CD4-positive, alpha-beta memory T cell (primary cell): ENCODE measurements around the gene OTOP2. TPM values are rescaled to one million over a fixed set of nuclear protein-coding genes. Genes with fewer than 3 reads are reported as not detected.

Experiments used
- CTCF ChIA-PET: fragments of 350-600 bp; sonication (Branson Sonifier 250); formaldehyde crosslinking; loops from one replicate; lab custom pipeline; 2021; ENCODE audit warnings: inconsistent platforms; ENCODE audit not compliant: partially characterized antibody; lab: Charles Lee
- POLR2A ChIA-PET: fragments of 350-600 bp; sonication (Branson Sonifier 250); formaldehyde crosslinking; loops from one replicate; lab custom pipeline; 2021; ENCODE audit not compliant: partially characterized antibody; lab: Charles Lee
- DNase-seq, 5 donors: peaks; one replicate each; pipeline versions ENCODE4 v3.0.0 to v3.0.0-alpha.2; 2020 to 2022; ENCODE audit warnings: mixed read lengths in 1 of 5
- H3K27ac ChIP-seq: one replicate; pipeline ENCODE4 v1.7.0; 2013; ENCODE audit warnings: low read depth, low read length
- H3K27me3 ChIP-seq: 2 replicates; pipeline ENCODE4 v1.7.0; 2013; ENCODE audit warnings: mild to moderate bottlenecking, low read length, moderate library complexity; ENCODE audit not compliant: insufficient read depth
- H3K36me3 ChIP-seq: 2 replicates; pipeline ENCODE4 v1.7.0; 2013; ENCODE audit warnings: mild to moderate bottlenecking, low read length, moderate library complexity; ENCODE audit not compliant: insufficient read depth
- H3K4me1 ChIP-seq: 2 replicates; pipeline ENCODE4 v1.7.0; 2013; ENCODE audit warnings: mild to moderate bottlenecking, low read length, moderate library complexity; ENCODE audit not compliant: insufficient read depth
- H3K4me3 ChIP-seq, 2 donors: one replicate each; pipeline ENCODE4 v1.7.0; 2013; ENCODE audit warnings: low read length in 2 of 2, mild to moderate bottlenecking in 1 of 2
- H3K9me3 ChIP-seq, 2 donors: one replicate each; pipeline ENCODE4 v1.7.0; 2013; ENCODE audit warnings: low read length in 2 of 2, control low read depth in 1 of 2; ENCODE audit not compliant: control insufficient read depth in 1 of 2
- H3K27ac Mint-ChIP-seq, 7 donors: one replicate each; pipeline ENCODE4 v1.8.0; 2020 to 2021; ENCODE audit warnings: mixed read lengths in 7 of 7, mild to moderate bottlenecking in 6 of 7, inconsistent platforms in 3 of 7, moderate library complexity in 3 of 7
- H3K27me3 Mint-ChIP-seq, 2 donors: one replicate each; pipeline ENCODE4 v1.8.0; 2020 to 2021; ENCODE audit warnings: mixed read lengths in 2 of 2
- H3K36me3 Mint-ChIP-seq, 2 donors: one replicate each; pipeline ENCODE4 v1.8.0; 2020 to 2021; ENCODE audit warnings: mixed read lengths in 2 of 2, inconsistent platforms in 1 of 2, mild to moderate bottlenecking in 1 of 2
- H3K4me1 Mint-ChIP-seq, 4 donors: one replicate each; pipeline ENCODE4 v1.8.0; 2020 to 2021; ENCODE audit warnings: mixed read lengths in 4 of 4, mild to moderate bottlenecking in 1 of 4
- H3K4me3 Mint-ChIP-seq, 8 donors: one replicate each; pipeline ENCODE4 v1.8.0; 2020 to 2021; ENCODE audit warnings: mixed read lengths in 8 of 8, mild to moderate bottlenecking in 7 of 8, moderate library complexity in 6 of 8, inconsistent platforms in 3 of 8
- H3K9me3 Mint-ChIP-seq, 8 donors: one replicate each; pipeline ENCODE4 v1.8.0; 2020 to 2021; ENCODE audit warnings: mixed read lengths in 8 of 8, mild to moderate bottlenecking in 5 of 8, inconsistent platforms in 3 of 8, moderate library complexity in 1 of 8
- intact Hi-C: fragments of 100-400 bp; cut with micrococcal nuclease; formaldehyde crosslinking; loops from one replicate; pipeline ENCODE4 v1.15.1; 2023
- polyA plus RNA-seq, 2 donors: library from polyadenylated mRNA; unstranded; fragments of 300-500 nt; fragmentation: Illumina TruSeq; gene quantifications; one replicate each; pipeline ENCODE4 v1.2.3, GENCODE V29; 2021
- total RNA-seq, 2 experiments: library from RNA; stranded (reverse); gene quantifications; one replicate each; pipeline ENCODE4 v1.2.3, GENCODE V29; 2021

The OTOP2 gene
- total and polyA plus RNA-seq, 4 experiments from 2014 or later: not detected

DNA sequence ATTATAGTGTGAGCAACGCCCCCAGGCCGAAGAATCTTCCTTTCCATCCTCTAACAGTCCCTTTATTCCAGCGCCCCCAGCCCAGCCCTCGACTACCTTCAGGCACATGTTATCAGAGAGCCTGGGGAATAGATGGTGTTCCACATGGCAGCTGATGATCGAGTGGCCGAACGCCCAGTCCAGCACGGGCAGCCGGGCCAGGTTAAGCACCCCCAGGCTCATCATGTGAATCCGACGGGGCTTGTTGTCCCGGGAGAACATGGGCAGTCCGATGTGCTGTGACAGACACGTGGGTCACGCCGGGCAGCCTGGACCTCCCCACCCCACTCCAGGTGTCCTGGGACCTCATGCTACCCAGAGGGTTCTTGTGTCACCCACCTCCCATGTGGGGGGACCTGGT lies 44.8 kb upstream of the OTOP2 start:
- no peaks in the 10 kb centered on the region for H3K9me3 Mint-ChIP-seq
- DNase-seq: no peak
- H3K36me3 Mint-ChIP-seq: no peaks in the 10 kb centered on the region
- ChIA-PET CTCF (no interaction called here), POLR2A (no interaction called here)
- H3K27me3 Mint-ChIP-seq: peaks cover 6% of the 10 kb centered on the region in 2 donors
- no peaks in the 10 kb centered on the region for H3K36me3 ChIP-seq
- no peaks in the 10 kb centered on the region for H3K4me1 ChIP-seq
- H3K4me3 Mint-ChIP-seq: no peak overlapping the region
- no peak overlapping the region for H3K27ac Mint-ChIP-seq
- H3K4me3 ChIP-seq: no peak overlapping the region
- no peaks in the 10 kb centered on the region for H3K9me3 ChIP-seq
- no peaks in the 10 kb centered on the region for H3K4me1 Mint-ChIP-seq
- intact Hi-C loops: no loop called here
- H3K27ac ChIP-seq: no peak overlapping the region
- no peaks in the 10 kb centered on the region for H3K27me3 ChIP-seq

DNA sequence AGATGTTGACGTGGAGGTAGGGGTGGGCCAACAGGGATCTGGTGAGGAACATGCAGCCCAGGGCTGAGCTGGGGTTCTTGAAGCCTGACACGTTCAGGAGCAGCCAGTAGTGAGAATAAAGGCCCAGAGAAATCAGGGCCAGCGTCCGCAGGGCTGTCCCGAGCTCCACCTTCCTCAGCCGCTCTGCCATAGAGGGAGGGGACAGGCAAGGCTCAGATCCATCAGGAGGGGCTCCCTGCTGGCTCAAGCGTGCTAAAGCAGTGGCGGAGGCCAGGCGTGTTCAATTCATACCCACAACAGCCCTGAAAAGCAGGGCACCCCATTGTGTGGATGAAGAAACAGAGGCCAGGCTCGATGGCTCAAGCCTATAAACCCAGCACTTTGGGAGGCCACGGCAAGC lies 43.0 kb upstream of the OTOP2 start:
- intact Hi-C loops: no loop called here
- H3K36me3 Mint-ChIP-seq: no peaks in the 10 kb centered on the region
- H3K4me1 ChIP-seq: no peaks in the 10 kb centered on the region
- H3K4me3 Mint-ChIP-seq: no peak overlapping the region
- H3K36me3 ChIP-seq: no peaks in the 10 kb centered on the region
- CTCF ChIA-PET: interaction anchor here (1.1 to 1.5 kb wide), 3 partner anchors 16 to 90 kb away, joined by 3 to 4 read pairs (median 4); no protein-coding TSS in a partner anchor
- DNase-seq: no peak
- H3K27ac ChIP-seq: no peak overlapping the region
- H3K9me3 ChIP-seq: no peaks in the 10 kb centered on the region
- H3K27me3 ChIP-seq: no peaks in the 10 kb centered on the region
- H3K27ac Mint-ChIP-seq: no peak overlapping the region
- H3K27me3 Mint-ChIP-seq: peaks cover 7 to 11% of the 10 kb centered on the region in 2 donors
- H3K4me1 Mint-ChIP-seq: no peaks in the 10 kb centered on the region
- POLR2A ChIA-PET: interaction anchor here (1.0 kb wide), 1 partner anchor 8 kb away, joined by 4 read pairs; the partner anchor contains the start of gene FDXR
- H3K4me3 ChIP-seq: no peak overlapping the region
- peaks cover 0 to 2% (median 0%) of the 10 kb centered on the region in 8 donors for H3K9me3 Mint-ChIP-seq

DNA sequence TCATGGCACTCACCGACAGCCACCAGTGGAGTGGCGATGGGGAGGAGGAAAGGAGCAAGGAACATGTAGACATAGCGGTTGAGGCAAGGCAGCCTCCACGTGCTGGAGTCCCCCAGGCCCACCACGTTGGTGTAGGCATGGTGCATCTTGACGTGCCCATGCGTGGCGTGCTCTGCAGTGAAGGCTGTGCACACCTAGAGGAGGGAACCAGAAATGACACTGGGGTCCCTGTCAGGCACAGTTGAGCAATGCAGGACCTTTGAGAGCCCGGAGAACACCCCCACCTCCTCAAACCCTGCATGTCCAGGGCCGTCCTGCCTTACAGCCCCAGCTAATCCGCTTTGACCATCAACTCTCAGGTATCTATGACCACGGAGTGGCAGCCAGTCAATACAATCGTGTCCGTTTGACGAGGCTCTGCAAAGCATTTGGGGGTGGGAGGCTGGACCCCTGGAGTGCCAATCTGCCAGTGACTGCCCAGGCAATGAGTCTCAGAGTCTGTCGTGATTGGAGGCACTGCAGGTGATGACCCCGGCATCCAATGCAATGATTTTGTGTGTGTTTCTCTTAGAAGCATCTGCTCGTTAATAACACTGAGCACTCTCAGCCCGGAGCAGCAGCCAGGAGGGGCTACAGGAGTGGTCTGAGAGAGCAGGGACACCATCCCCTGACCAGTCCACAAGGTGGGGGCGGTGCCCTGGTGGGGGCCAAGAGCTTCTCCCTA lies 41.4 kb upstream of the OTOP2 start:
- no peak overlapping the region for H3K27ac Mint-ChIP-seq
- no peak for DNase-seq
- CTCF ChIA-PET: no interaction called here

DNA sequence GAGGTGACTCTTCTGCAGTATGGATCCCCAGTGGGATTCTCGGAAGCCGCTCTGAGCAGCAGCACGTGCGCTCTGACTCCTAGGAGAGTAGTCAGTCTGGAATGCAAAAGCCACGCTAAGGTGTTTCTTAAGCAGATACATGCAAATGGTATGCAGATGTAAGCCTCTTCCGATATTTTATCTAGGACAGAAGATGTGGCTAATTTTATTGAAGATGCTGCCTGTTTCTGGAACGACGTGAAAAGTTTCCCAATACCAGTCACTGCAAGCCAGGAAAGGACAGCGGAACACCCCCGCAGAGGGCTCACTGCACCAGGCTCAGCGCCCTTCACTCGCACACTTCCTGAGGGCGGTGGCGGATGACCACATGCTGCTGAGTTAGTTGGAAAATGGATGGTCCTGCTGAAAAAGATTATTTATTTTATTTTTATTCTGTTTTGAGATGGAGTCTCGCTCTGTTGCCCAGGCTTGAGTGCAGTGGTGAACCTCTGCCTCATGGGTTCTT lies 40.8 kb upstream of the OTOP2 start:
- no peak overlapping the region for H3K27ac Mint-ChIP-seq
- no peak overlapping the region for H3K4me3 ChIP-seq
- H3K9me3 Mint-ChIP-seq: peaks cover 0 to 2% (median 0%) of the 10 kb centered on the region in 8 donors
- ChIA-PET CTCF (no interaction called here), POLR2A (no interaction called here)
- no peak for DNase-seq
- no peaks in the 10 kb centered on the region for H3K36me3 Mint-ChIP-seq
- H3K27me3 ChIP-seq: no peaks in the 10 kb centered on the region
- H3K9me3 ChIP-seq: no peaks in the 10 kb centered on the region
- no peaks in the 10 kb centered on the region for H3K4me1 Mint-ChIP-seq
- intact Hi-C loops: no loop called here
- H3K36me3 ChIP-seq: no peaks in the 10 kb centered on the region
- no peak overlapping the region for H3K4me3 Mint-ChIP-seq
- peaks cover 11 to 18% of the 10 kb centered on the region in 2 donors for H3K27me3 Mint-ChIP-seq
- no peak overlapping the region for H3K27ac ChIP-seq
- no peaks in the 10 kb centered on the region for H3K4me1 ChIP-seq

More for the DNA sequence above, 41.4 kb upstream of the OTOP2 start:
- no peaks in the 10 kb centered on the region for H3K4me1 Mint-ChIP-seq
- POLR2A ChIA-PET: no interaction called here
- peaks cover 0 to 2% (median 0%) of the 10 kb centered on the region in 8 donors for H3K9me3 Mint-ChIP-seq
- H3K4me3 ChIP-seq: no peak overlapping the region
- no peak overlapping the region for H3K4me3 Mint-ChIP-seq
- peaks cover 10 to 18% of the 10 kb centered on the region in 2 donors for H3K27me3 Mint-ChIP-seq
- H3K9me3 ChIP-seq: no peaks in the 10 kb centered on the region
- no peaks in the 10 kb centered on the region for H3K4me1 ChIP-seq
- H3K36me3 Mint-ChIP-seq: no peaks in the 10 kb centered on the region
- intact Hi-C loops: no loop called here
- H3K27me3 ChIP-seq: no peaks in the 10 kb centered on the region
- no peaks in the 10 kb centered on the region for H3K36me3 ChIP-seq
- no peak overlapping the region for H3K27ac ChIP-seq

DNA sequence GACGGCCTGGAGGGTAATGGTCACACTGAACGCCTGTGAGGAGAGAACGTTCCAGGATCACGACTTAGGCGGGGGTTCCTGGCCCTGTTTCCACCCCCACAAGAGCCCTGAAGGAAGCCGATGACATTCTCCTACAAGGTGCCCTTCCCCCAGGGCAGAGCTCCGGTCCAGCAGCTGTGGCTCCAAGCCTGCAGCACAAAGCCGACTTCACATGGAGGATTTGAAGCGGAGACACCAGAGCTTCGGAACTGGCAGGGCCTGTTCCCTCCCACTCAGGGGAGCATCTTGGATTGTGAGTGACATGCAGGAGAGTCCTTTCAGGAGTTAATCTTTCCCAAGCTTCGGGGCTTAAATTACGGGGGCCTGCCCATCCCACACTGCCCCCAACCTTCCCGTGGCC lies 35.6 kb upstream of the OTOP2 start:
- no peaks in the 10 kb centered on the region for H3K36me3 ChIP-seq
- Mint-ChIP-seq H3K4me1 (no peaks in the 10 kb centered on the region), H3K4me3 (no peak overlapping the region), H3K27me3 (peaks cover 17 to 22% of the 10 kb centered on the region in 2 donors), H3K36me3 (no peaks in the 10 kb centered on the region), H3K9me3 (peaks cover 0 to 4% (median 0%) of the 10 kb centered on the region in 8 donors), H3K27ac (no peak overlapping the region)
- ChIA-PET CTCF (no interaction called here), POLR2A (no interaction called here)
- no peak overlapping the region for H3K4me3 ChIP-seq
- DNase-seq: no peak
- no peak overlapping the region for H3K27ac ChIP-seq
- no peaks in the 10 kb centered on the region for H3K4me1 ChIP-seq
- H3K27me3 ChIP-seq: no peaks in the 10 kb centered on the region
- no peaks in the 10 kb centered on the region for H3K9me3 ChIP-seq
- intact Hi-C loops: no loop called here

DNA sequence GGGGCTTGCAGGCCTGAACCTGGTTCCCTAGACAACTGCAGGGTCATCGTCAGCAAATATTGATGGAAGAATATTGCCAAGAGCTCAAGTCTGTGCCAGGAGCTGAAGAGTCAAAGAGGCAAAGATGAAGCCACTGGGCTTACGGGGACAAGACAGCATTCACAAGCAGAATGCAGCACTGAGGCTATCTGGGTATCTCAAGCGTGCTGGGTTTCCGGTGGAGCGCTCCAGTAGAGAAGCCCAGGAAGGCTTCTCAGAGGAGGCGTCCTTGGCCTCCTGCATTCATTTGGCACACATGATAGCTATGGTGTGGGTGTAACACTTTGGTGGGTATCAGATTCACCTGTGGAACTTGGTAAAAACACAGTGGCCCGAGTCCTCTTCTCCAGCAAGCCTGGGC lies 33.5 kb upstream of the OTOP2 start:
- Mint-ChIP-seq H3K27me3 (peaks cover 28 to 33% of the 10 kb centered on the region in 2 donors), H3K9me3 (peaks cover 0 to 4% (median 0%) of the 10 kb centered on the region in 8 donors), H3K4me1 (peaks cover 2 to 5% (median 3%) of the 10 kb centered on the region in 4 donors), H3K27ac (peak overlapping the region in 1 of 7 donors; percentile 82), H3K36me3 (no peaks in the 10 kb centered on the region), H3K4me3 (no peak overlapping the region)
- intact Hi-C loops: no loop called here
- ChIA-PET POLR2A (no interaction called here), CTCF (interaction anchor here (1.2 kb wide), 1 partner anchor 17 kb away, joined by 3 read pairs; the partner anchor contains the start of gene FDXR)
- DNase-seq: no peak
- Histone ChIP-seq H3K9me3 (no peaks in the 10 kb centered on the region), H3K4me3 (no peak overlapping the region), H3K27me3 (peaks cover 9% of the 10 kb centered on the region), H3K27ac (no peak overlapping the region), H3K36me3 (no peaks in the 10 kb centered on the region), H3K4me1 (no peaks in the 10 kb centered on the region)

DNA sequence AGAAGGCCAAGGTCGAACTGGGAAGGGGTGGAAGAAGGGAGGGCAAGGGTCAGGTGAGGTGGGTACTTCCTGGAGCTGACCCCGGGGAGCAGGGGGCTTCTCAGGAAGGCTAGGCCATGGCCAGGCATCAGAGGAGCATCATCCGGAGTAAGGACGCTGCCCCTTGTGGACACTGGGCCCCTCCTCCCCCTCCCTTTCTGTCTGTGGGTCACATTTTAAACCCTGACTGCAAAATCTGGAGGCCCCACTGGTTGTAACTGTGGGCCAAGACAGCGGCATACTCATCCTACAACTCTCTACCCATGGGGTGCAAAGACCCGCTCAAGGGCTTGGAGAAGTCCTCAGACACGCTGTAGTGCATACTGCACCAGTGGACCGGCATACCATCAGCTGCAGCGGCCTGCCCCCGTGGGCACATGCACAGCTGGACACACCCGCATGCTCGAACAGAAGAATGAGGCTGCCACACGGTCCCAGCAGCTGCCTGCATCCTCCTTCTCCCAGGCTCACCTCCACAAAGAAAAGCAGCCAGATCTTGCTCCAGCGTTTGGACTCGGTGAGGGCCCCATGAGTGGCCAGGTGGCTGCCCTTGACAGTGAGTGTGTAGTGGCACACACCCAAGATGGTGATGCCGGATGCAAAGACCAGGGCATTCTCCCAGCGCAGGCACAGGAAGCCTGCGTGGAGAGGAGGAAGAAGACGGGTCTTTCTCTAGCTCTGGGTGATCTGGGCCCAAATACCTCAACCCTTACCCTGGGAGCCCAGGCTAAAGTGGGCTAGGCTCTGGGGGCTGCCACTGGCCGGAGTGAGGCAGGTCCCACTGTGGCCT lies 31.8 kb upstream of the OTOP2 start:
- peaks cover 9% of the 10 kb centered on the region for H3K27me3 ChIP-seq
- H3K36me3 Mint-ChIP-seq: no peaks in the 10 kb centered on the region
- H3K27ac Mint-ChIP-seq: peak overlapping the region in 1 of 7 donors; percentile 41
- H3K36me3 ChIP-seq: no peaks in the 10 kb centered on the region
- no peak overlapping the region for H3K4me3 ChIP-seq
- POLR2A ChIA-PET: no interaction called here
- no peaks in the 10 kb centered on the region for H3K9me3 ChIP-seq
- CTCF ChIA-PET: no interaction called here
- peaks cover 0 to 2% (median 0%) of the 10 kb centered on the region in 8 donors for H3K9me3 Mint-ChIP-seq
- H3K27me3 Mint-ChIP-seq: peaks cover 28 to 37% of the 10 kb centered on the region in 2 donors
- peak overlapping the region in 2 of 8 donors; percentile 22 to 52 for H3K4me3 Mint-ChIP-seq
- intact Hi-C loops: no loop called here
- no peaks in the 10 kb centered on the region for H3K4me1 ChIP-seq
- peaks cover 2 to 5% (median 3%) of the 10 kb centered on the region in 4 donors for H3K4me1 Mint-ChIP-seq
- no peak overlapping the region for H3K27ac ChIP-seq
- DNase-seq: no peak
